OCI-LY1 (cell line): Measurements from ENCODE around the gene SLC25A42.
"Not testable (repeated sequence)": the region's sequence is repeated elsewhere in the genome, so short reads cannot be mapped to it uniquely, and the experiment has no call there.

Experiments used
- H2AFZ ChIP-seq: fragments of 200-600 bp; sonication (generic), shearing (Covaris generic); 2 replicates; pipeline ENCODE4 v1.6.0; 2014; ENCODE audit warnings: antibody characterized with exemption, mild to moderate bottlenecking, low read length
- H3F3A ChIP-seq: fragments of 200-600 bp; sonication (generic), shearing (Covaris generic); 2 replicates; pipeline ENCODE4 v1.6.0; 2014; ENCODE audit warnings: mild to moderate bottlenecking, antibody characterized with exemption, low read length, moderate library complexity; ENCODE audit not compliant: insufficient read depth
- H3K27ac ChIP-seq: fragments of 200-600 bp; sonication (generic); 2 replicates; pipeline ENCODE4 v1.5.1; 2014; ENCODE audit warnings: low read length, mixed run types, mild to moderate bottlenecking, low read depth; ENCODE audit not compliant: poor library complexity, severe bottlenecking
- H3K27me3 ChIP-seq: fragments of 200-600 bp; sonication (generic); 2 replicates; pipeline ENCODE4 v1.6.0; 2014; ENCODE audit warnings: antibody characterized with exemption, mild to moderate bottlenecking, low read length, moderate library complexity; ENCODE audit not compliant: insufficient read depth
- H3K36me3 ChIP-seq: fragments of 200-600 bp; sonication (generic); 2 replicates; pipeline ENCODE4 v1.6.1; 2014; ENCODE audit warnings: mild to moderate bottlenecking, antibody characterized with exemption, low read length, moderate library complexity, mixed read lengths; ENCODE audit not compliant: insufficient read depth
- H3K4me1 ChIP-seq: fragments of 200-600 bp; sonication (generic); 2 replicates; pipeline ENCODE4 v1.5.1; 2014; ENCODE audit warnings: mild to moderate bottlenecking, low read length, moderate library complexity; ENCODE audit not compliant: insufficient read depth, severe bottlenecking
- H3K4me2 ChIP-seq: fragments of 200-600 bp; sonication (generic), shearing (Covaris generic); 2 replicates; pipeline ENCODE4 v1.6.1; 2014; ENCODE audit warnings: low read length
- H3K4me3 ChIP-seq: fragments of 200-600 bp; sonication (generic); 2 replicates; pipeline ENCODE4 v1.5.1; 2014; ENCODE audit warnings: low read length, low read depth, mild to moderate bottlenecking, mixed read lengths; ENCODE audit not compliant: poor library complexity, severe bottlenecking
- H3K79me2 ChIP-seq: fragments of 200-600 bp; shearing (Covaris generic); 2 replicates; pipeline ENCODE4 v1.6.1; 2016; ENCODE audit warnings: mixed run types, low read length, mixed read lengths; ENCODE audit not compliant: insufficient read depth
- H3K9ac ChIP-seq: fragments of 200-600 bp; sonication (generic), shearing (Covaris generic); 2 replicates; pipeline ENCODE4 v1.6.1; 2014; ENCODE audit warnings: mild to moderate bottlenecking, low read length, mixed read lengths
- H3K9me2 ChIP-seq: fragments of 200-600 bp; sonication (generic), shearing (Covaris generic); 2 replicates; pipeline ENCODE4 v1.6.1; 2014; ENCODE audit warnings: low read depth, mild to moderate bottlenecking, low read length, mixed read lengths
- H3K9me3 ChIP-seq: fragments of 200-600 bp; shearing (Covaris generic); 2 replicates; pipeline ENCODE4 v1.6.1; 2014; ENCODE audit warnings: low read length, mixed read lengths
- H4K20me1 ChIP-seq: fragments of 200-600 bp; sonication (generic), shearing (Covaris generic); 2 replicates; pipeline ENCODE4 v1.6.0; 2016; ENCODE audit warnings: mild to moderate bottlenecking, low read length; ENCODE audit not compliant: insufficient read depth
- CTCF ChIP-seq: fragments of 200-600 bp; sonication (generic), shearing (Covaris generic); IDR thresholded peaks from 2 replicates; pipeline ENCODE4 v1.5.1; 2017; ENCODE audit warnings: mild to moderate bottlenecking, antibody characterized with exemption, low read length, moderate library complexity, mixed read lengths
- EZH2 ChIP-seq: fragments of 200-600 bp; sonication (generic), shearing (Covaris generic); IDR thresholded peaks from 2 replicates; pipeline ENCODE4 v1.8.0; 2017; ENCODE audit warnings: borderline replicate concordance, mixed run types, mild to moderate bottlenecking, antibody characterized with exemption, low read length, moderate library complexity, mixed read lengths

SLC25A42 gene

GRCh38 chr19:19145684-19146608, 82.2 kb downstream of the SLC25A42 start:
- Histone ChIP-seq H4K20me1 (no peaks in the 10 kb centered on the region), H3K79me2 (no peaks in the 10 kb centered on the region), H3K9ac (no peak overlapping the region), H3K4me1 (peaks cover 10% of the 10 kb centered on the region), H3K4me3 (no peak overlapping the region), H2AFZ (no peak overlapping the region), H3K27me3 (no peaks in the 10 kb centered on the region), H3K9me2 (no peaks in the 10 kb centered on the region), H3K27ac (no peak overlapping the region), H3F3A (no peaks in the 10 kb centered on the region), H3K9me3 (no peaks in the 10 kb centered on the region), H3K36me3 (peaks cover 42% of the 10 kb centered on the region; the same call in 1 of the 2 replicates), H3K4me2 (no peak overlapping the region)
- no peak for TF ChIP-seq EZH2
- peak; percentile 82 for TF ChIP-seq CTCF

- no peak overlapping the region for H3K4me3 ChIP-seq
- no peaks in the 10 kb centered on the region for H3F3A ChIP-seq
- no peaks in the 10 kb centered on the region for H4K20me1 ChIP-seq
- no peaks in the 10 kb centered on the region for H3K27me3 ChIP-seq
- no peak for TF ChIP-seq CTCF
- TF ChIP-seq EZH2 = no peak
- peaks cover 42% of the 10 kb centered on the region; the same call in 1 of the 2 replicates for H3K36me3 ChIP-seq
- H2AFZ ChIP-seq = no peak overlapping the region
- peak overlapping the region; percentile 4 for H3K27ac ChIP-seq
- H3K4me1 ChIP-seq = peaks cover 18% of the 10 kb centered on the region
- H3K79me2 ChIP-seq = no peaks in the 10 kb centered on the region
- no peak overlapping the region for H3K9ac ChIP-seq
- H3K9me3 ChIP-seq = no peaks in the 10 kb centered on the region
- no peak overlapping the region for H3K4me2 ChIP-seq
- H3K9me2 ChIP-seq = no peaks in the 10 kb centered on the region
Measured at GRCh38 chr19:19146865-19147264, 83.1 kb downstream of the SLC25A42 start.

- Histone ChIP-seq H2AFZ (no peak overlapping the region), H3K4me2 (no peak overlapping the region), H4K20me1 (no peaks in the 10 kb centered on the region), H3F3A (no peaks in the 10 kb centered on the region), H3K27me3 (no peaks in the 10 kb centered on the region), H3K9ac (no peak overlapping the region), H3K4me1 (peaks cover 18% of the 10 kb centered on the region), H3K4me3 (no peak overlapping the region), H3K36me3 (peaks cover 42% of the 10 kb centered on the region; the same call in 1 of the 2 replicates), H3K27ac (peak overlapping the region; percentile 4), H3K9me2 (no peaks in the 10 kb centered on the region), H3K9me3 (no peaks in the 10 kb centered on the region), H3K79me2 (no peaks in the 10 kb centered on the region)
- no peak for TF ChIP-seq EZH2
- no peak for TF ChIP-seq CTCF
Measured at GRCh38 chr19:19147344-19147743, 83.5 kb downstream of the SLC25A42 start.

GRCh38 chr19:19148504-19148903, 84.7 kb downstream of the SLC25A42 start:
- H3F3A ChIP-seq = not testable (repeated sequence)

More at GRCh38 chr19:19148504-19148903, 84.7 kb downstream of the SLC25A42 start:
- H4K20me1 ChIP-seq, H3K4me2 ChIP-seq, H3K4me3 ChIP-seq, H3K79me2 ChIP-seq, H3K27me3 ChIP-seq, H3K9me2 ChIP-seq, H3K9ac ChIP-seq, H3K9me3 ChIP-seq, H2AFZ ChIP-seq: not testable (repeated sequence)
- Histone ChIP-seq H3K36me3 (peaks cover 42% of the 10 kb centered on the region; the same call in 1 of the 2 replicates), H3K4me1 (peaks cover 29% of the 10 kb centered on the region), H3K27ac (peak overlapping the region; percentile 85)
